Measurements from ENCODE around the gene CACHD1.

Gene CACHD1

GRCh38 chr1:64659478-64660138 lies 189.7 kb downstream of the CACHD1 start:
- WGBS: 91% methylated on average over 4 of the region's 6 CpGs
- no peak overlapping the region for H3K18ac ChIP-seq (ENCODE audit: low read depth in 1 of 2, low read length in 2 of 2)
- no peak overlapping the region for H2BK12ac ChIP-seq (ENCODE audit: low read length in 2 of 2)
- no peaks in the 10 kb centered on the region for H3K27me3 ChIP-seq (ENCODE audit: control insufficient read depth in 1 of 2, insufficient read depth in 1 of 2, low read length in 2 of 2)
- no peak overlapping the region for H4K8ac ChIP-seq (ENCODE audit: low read length)
- H2AK5ac ChIP-seq (ENCODE audit: low read length, severe bottlenecking): no peak overlapping the region
- no peak overlapping the region for H4K91ac ChIP-seq (ENCODE audit: low read length)
- no peak overlapping the region for H2BK15ac ChIP-seq (ENCODE audit: low read depth, poor library complexity, severe bottlenecking)
- H2AFZ ChIP-seq (ENCODE audit: low read depth, low read length): no peak overlapping the region
- H3K23ac ChIP-seq (ENCODE audit: low read length in 2 of 2): no peak overlapping the region
- no peak overlapping the region for H3K14ac ChIP-seq (ENCODE audit: low read length in 2 of 2)
- no peak overlapping the region for H3K4me2 ChIP-seq (ENCODE audit: low read length, poor library complexity, severe bottlenecking)
- H2BK5ac ChIP-seq (ENCODE audit: low read depth, low read length, poor library complexity, severe bottlenecking): no peak overlapping the region
- no peak for DNase-seq
- no peak overlapping the region for H3K4me3 ChIP-seq (ENCODE audit: insufficient read depth in 1 of 2, low read depth in 1 of 2, low read length in 2 of 2)
- H3K4me1 ChIP-seq (ENCODE audit: control insufficient read depth, insufficient read depth, low read depth, low read length): no peaks in the 10 kb centered on the region
- H3K27ac ChIP-seq (ENCODE audit: low read length, poor library complexity, severe bottlenecking): no peak overlapping the region
- peaks cover 6 to 11% of the 10 kb centered on the region in 2 experiments for H3K36me3 ChIP-seq (ENCODE audit: control insufficient read depth in 1 of 2, insufficient read depth in 2 of 2, low read depth in 1 of 2, low read length in 2 of 2)
- no peaks in the 10 kb centered on the region for H3K79me1 ChIP-seq (replicated peaks; ENCODE audit: low read length, poor library complexity, severe bottlenecking)
- H3K4ac ChIP-seq (ENCODE audit: low read depth in 1 of 2, low read length in 2 of 2): no peak overlapping the region
- no peak overlapping the region for H2BK120ac ChIP-seq (ENCODE audit: low read depth, low read length)
- H3K9ac ChIP-seq (ENCODE audit: low read length): no peak overlapping the region
- no peaks in the 10 kb centered on the region for H3K9me3 ChIP-seq (ENCODE audit: control insufficient read depth, low read length)

GRCh38 chr1:64663668-64664067 lies 193.7 kb downstream of the CACHD1 start:
- Histone ChIP-seq H2AK5ac (ENCODE audit: low read length, severe bottlenecking) (no peak overlapping the region), H2AFZ (ENCODE audit: low read depth, low read length) (no peak overlapping the region), H3K9ac (ENCODE audit: low read length) (no peak overlapping the region), H3K14ac (ENCODE audit: low read length in 2 of 2) (no peak overlapping the region), H3K4ac (ENCODE audit: low read depth in 1 of 2, low read length in 2 of 2) (no peak overlapping the region), H4K8ac (ENCODE audit: low read length) (no peak overlapping the region), H4K91ac (ENCODE audit: low read length) (no peak overlapping the region), H3K9me3 (ENCODE audit: control insufficient read depth, low read length) (no peaks in the 10 kb centered on the region), H3K36me3 (ENCODE audit: control insufficient read depth in 1 of 2, insufficient read depth in 2 of 2, low read depth in 1 of 2, low read length in 2 of 2) (peaks cover 4 to 18% of the 10 kb centered on the region in 2 experiments), H2BK5ac (ENCODE audit: low read depth, low read length, poor library complexity, severe bottlenecking) (no peak overlapping the region), H3K79me1 (replicated peaks; ENCODE audit: low read length, poor library complexity, severe bottlenecking) (no peaks in the 10 kb centered on the region), H3K27ac (ENCODE audit: low read length, poor library complexity, severe bottlenecking) (no peak overlapping the region), H2BK120ac (ENCODE audit: low read depth, low read length) (no peak overlapping the region), H3K18ac (ENCODE audit: low read depth in 1 of 2, low read length in 2 of 2) (no peak overlapping the region), H3K4me2 (ENCODE audit: low read length, poor library complexity, severe bottlenecking) (no peak overlapping the region), H2BK12ac (ENCODE audit: low read length in 2 of 2) (no peak overlapping the region), H3K27me3 (ENCODE audit: control insufficient read depth in 1 of 2, insufficient read depth in 1 of 2, low read length in 2 of 2) (no peaks in the 10 kb centered on the region), H3K23ac (ENCODE audit: low read length in 2 of 2) (no peak overlapping the region), H3K4me1 (ENCODE audit: control insufficient read depth, insufficient read depth, low read depth, low read length) (no peaks in the 10 kb centered on the region), H2BK15ac (ENCODE audit: low read depth, poor library complexity, severe bottlenecking) (no peak overlapping the region), H3K4me3 (ENCODE audit: insufficient read depth in 1 of 2, low read depth in 1 of 2, low read length in 2 of 2) (no peak overlapping the region)
- WGBS: 87% methylated on average over 7 of the region's 7 CpGs
- peak; percentile 11 for DNase-seq

- Histone ChIP-seq H2AFZ (ENCODE audit: low read depth, low read length) (no peak overlapping the region), H2BK15ac (ENCODE audit: low read depth, poor library complexity, severe bottlenecking) (no peak overlapping the region), H3K4me1 (ENCODE audit: control insufficient read depth, insufficient read depth, low read depth, low read length) (no peaks in the 10 kb centered on the region), H2BK5ac (ENCODE audit: low read depth, low read length, poor library complexity, severe bottlenecking) (no peak overlapping the region), H3K9ac (ENCODE audit: low read length) (no peak overlapping the region), H3K27ac (ENCODE audit: low read length, poor library complexity, severe bottlenecking) (no peak overlapping the region), H3K9me3 (ENCODE audit: control insufficient read depth, low read length) (no peaks in the 10 kb centered on the region), H3K36me3 (ENCODE audit: control insufficient read depth in 1 of 2, insufficient read depth in 2 of 2, low read depth in 1 of 2, low read length in 2 of 2) (peaks cover 3 to 13% of the 10 kb centered on the region in 2 experiments), H3K27me3 (ENCODE audit: control insufficient read depth in 1 of 2, insufficient read depth in 1 of 2, low read length in 2 of 2) (no peaks in the 10 kb centered on the region), H2BK120ac (ENCODE audit: low read depth, low read length) (no peak overlapping the region), H3K14ac (ENCODE audit: low read length in 2 of 2) (no peak overlapping the region), H3K4me3 (ENCODE audit: insufficient read depth in 1 of 2, low read depth in 1 of 2, low read length in 2 of 2) (no peak overlapping the region), H4K91ac (ENCODE audit: low read length) (no peak overlapping the region), H2AK5ac (ENCODE audit: low read length, severe bottlenecking) (no peak overlapping the region), H4K8ac (ENCODE audit: low read length) (no peak overlapping the region), H3K79me1 (replicated peaks; ENCODE audit: low read length, poor library complexity, severe bottlenecking) (no peaks in the 10 kb centered on the region), H2BK12ac (ENCODE audit: low read length in 2 of 2) (no peak overlapping the region), H3K4me2 (ENCODE audit: low read length, poor library complexity, severe bottlenecking) (no peak overlapping the region), H3K18ac (ENCODE audit: low read depth in 1 of 2, low read length in 2 of 2) (no peak overlapping the region), H3K23ac (ENCODE audit: low read length in 2 of 2) (no peak overlapping the region), H3K4ac (ENCODE audit: low read depth in 1 of 2, low read length in 2 of 2) (no peak overlapping the region)
- 98% methylated on average over 5 of the region's 6 CpGs for WGBS
- no peak for DNase-seq
Observed at GRCh38 chr1:64664299-64664698, 194.4 kb downstream of the CACHD1 start.

- Histone ChIP-seq H3K4me3 (ENCODE audit: insufficient read depth in 1 of 2, low read depth in 1 of 2, low read length in 2 of 2) (no peak overlapping the region), H3K79me1 (replicated peaks; ENCODE audit: low read length, poor library complexity, severe bottlenecking) (no peaks in the 10 kb centered on the region), H2BK15ac (ENCODE audit: low read depth, poor library complexity, severe bottlenecking) (no peak overlapping the region), H3K14ac (ENCODE audit: low read length in 2 of 2) (no peak overlapping the region), H2AK5ac (ENCODE audit: low read length, severe bottlenecking) (no peak overlapping the region), H3K4ac (ENCODE audit: low read depth in 1 of 2, low read length in 2 of 2) (no peak overlapping the region), H3K4me2 (ENCODE audit: low read length, poor library complexity, severe bottlenecking) (no peak overlapping the region), H2BK5ac (ENCODE audit: low read depth, low read length, poor library complexity, severe bottlenecking) (no peak overlapping the region), H3K36me3 (ENCODE audit: control insufficient read depth in 1 of 2, insufficient read depth in 2 of 2, low read depth in 1 of 2, low read length in 2 of 2) (peaks cover 2 to 18% of the 10 kb centered on the region in 2 experiments), H4K8ac (ENCODE audit: low read length) (no peak overlapping the region), H3K27ac (ENCODE audit: low read length, poor library complexity, severe bottlenecking) (no peak overlapping the region), H4K91ac (ENCODE audit: low read length) (no peak overlapping the region), H3K9me3 (ENCODE audit: control insufficient read depth, low read length) (no peaks in the 10 kb centered on the region), H2BK12ac (ENCODE audit: low read length in 2 of 2) (no peak overlapping the region), H2BK120ac (ENCODE audit: low read depth, low read length) (no peak overlapping the region), H3K9ac (ENCODE audit: low read length) (no peak overlapping the region), H2AFZ (ENCODE audit: low read depth, low read length) (no peak overlapping the region), H3K23ac (ENCODE audit: low read length in 2 of 2) (no peak overlapping the region), H3K18ac (ENCODE audit: low read depth in 1 of 2, low read length in 2 of 2) (no peak overlapping the region), H3K27me3 (ENCODE audit: control insufficient read depth in 1 of 2, insufficient read depth in 1 of 2, low read length in 2 of 2) (no peaks in the 10 kb centered on the region), H3K4me1 (ENCODE audit: control insufficient read depth, insufficient read depth, low read depth, low read length) (no peaks in the 10 kb centered on the region)
- 94% methylated on average over 3 of the region's 3 CpGs for WGBS
- DNase-seq: no peak
Observed at GRCh38 chr1:64669098-64669675, 199.3 kb downstream of the CACHD1 start.
